Smooth muscle cell (in vitro differentiated cells): ENCODE results near the gene EGFL7. TPM values are rescaled to one million over a fixed set of nuclear protein-coding genes. Genes with fewer than 3 reads are reported as not detected.

Experiments used
- DNase-seq: peaks from one replicate; lab custom pipeline; 2025; ENCODE audit not compliant: unreplicated experiment; lab: John Stamatoyannopoulos, UW
- H2AFZ ChIP-seq: fragments of 200-600 bp; sonication (generic); 2 replicates; pipeline ENCODE4 v1.6.0; 2016; ENCODE audit warnings: antibody characterized with exemption, low read depth, mild to moderate bottlenecking
- H3F3A ChIP-seq: fragments of 200-600 bp; sonication (generic); 2 replicates; pipeline ENCODE4 v1.6.0; 2017; ENCODE audit warnings: antibody characterized with exemption, low read depth
- H3K27ac ChIP-seq: fragments of 200-600 bp; sonication (generic); 2 replicates; pipeline ENCODE4 v1.5.1; 2016; ENCODE audit warnings: low read depth, mild to moderate bottlenecking
- H3K27me3 ChIP-seq: fragments of 200-600 bp; sonication (generic); 2 replicates; pipeline ENCODE4 v1.6.1; 2016; ENCODE audit warnings: low read depth, mild to moderate bottlenecking
- H3K36me3 ChIP-seq: fragments of 200-600 bp; sonication (generic); 2 replicates; pipeline ENCODE4 v1.5.1; 2016; ENCODE audit warnings: low read depth
- H3K4me1 ChIP-seq: fragments of 200-600 bp; sonication (generic); 2 replicates; pipeline ENCODE4 v1.5.1; 2016; ENCODE audit warnings: low read depth
- H3K4me2 ChIP-seq: fragments of 200-600 bp; sonication (generic); 2 replicates; pipeline ENCODE4 v1.6.0; 2016; ENCODE audit warnings: mild to moderate bottlenecking
- H3K4me3 ChIP-seq: fragments of 200-600 bp; sonication (generic); 2 replicates; pipeline ENCODE4 v1.5.1; 2016; ENCODE audit warnings: mild to moderate bottlenecking
- H3K79me2 ChIP-seq: fragments of 200-600 bp; sonication (generic); 2 replicates; pipeline ENCODE4 v1.6.0; 2016; ENCODE audit warnings: low read depth, mild to moderate bottlenecking
- H3K9ac ChIP-seq: fragments of 200-600 bp; sonication (generic); 2 replicates; pipeline ENCODE4 v1.6.0; 2016; ENCODE audit warnings: low read depth
- H3K9me3 ChIP-seq: fragments of 200-600 bp; sonication (generic); replicated peaks from 2 replicates; pipeline ENCODE4 v1.5.1; 2016; ENCODE audit warnings: low read depth
- H4K20me1 ChIP-seq: fragments of 200-600 bp; sonication (generic); 2 replicates; pipeline ENCODE4 v1.6.0; 2016; ENCODE audit warnings: low read depth
- WGBS: methylation state at CpG from one replicate; pipeline ENCODE4 v1.1.7; 2016; ENCODE audit warnings: low lambda C conversion rate; 5-methylcytosine and 5-hydroxymethylcytosine counted together
- polyA plus RNA-seq: library from polyadenylated mRNA; unstranded; fragments of >200 nt; fragmentation: Nextera tagmentation; extraction: Ambion mirVana; gene quantifications from 2 replicates; pipeline ENCODE4 v1.2.1, GENCODE V29; 2016
- total RNA-seq: library from RNA; depleted of rRNA; stranded (reverse); fragments of >200 nt; gene quantifications from 2 replicates; pipeline ENCODE4 v1.2.3, GENCODE V29; 2014
- TF ChIP-seq, protein P1 (sequence below): fragments of 200-600 bp; sonication (generic); IDR thresholded peaks from 2 replicates; pipeline ENCODE4 v1.5.1; 2017; ENCODE audit warnings: borderline replicate concordance, mild to moderate bottlenecking, antibody characterized with exemption; ENCODE audit not compliant: insufficient read depth, poor library complexity, severe bottlenecking

Gene EGFL7
- total and polyA plus RNA-seq, 2 experiments from 2014 or later: 61.8 to 239 TPM

DNA sequence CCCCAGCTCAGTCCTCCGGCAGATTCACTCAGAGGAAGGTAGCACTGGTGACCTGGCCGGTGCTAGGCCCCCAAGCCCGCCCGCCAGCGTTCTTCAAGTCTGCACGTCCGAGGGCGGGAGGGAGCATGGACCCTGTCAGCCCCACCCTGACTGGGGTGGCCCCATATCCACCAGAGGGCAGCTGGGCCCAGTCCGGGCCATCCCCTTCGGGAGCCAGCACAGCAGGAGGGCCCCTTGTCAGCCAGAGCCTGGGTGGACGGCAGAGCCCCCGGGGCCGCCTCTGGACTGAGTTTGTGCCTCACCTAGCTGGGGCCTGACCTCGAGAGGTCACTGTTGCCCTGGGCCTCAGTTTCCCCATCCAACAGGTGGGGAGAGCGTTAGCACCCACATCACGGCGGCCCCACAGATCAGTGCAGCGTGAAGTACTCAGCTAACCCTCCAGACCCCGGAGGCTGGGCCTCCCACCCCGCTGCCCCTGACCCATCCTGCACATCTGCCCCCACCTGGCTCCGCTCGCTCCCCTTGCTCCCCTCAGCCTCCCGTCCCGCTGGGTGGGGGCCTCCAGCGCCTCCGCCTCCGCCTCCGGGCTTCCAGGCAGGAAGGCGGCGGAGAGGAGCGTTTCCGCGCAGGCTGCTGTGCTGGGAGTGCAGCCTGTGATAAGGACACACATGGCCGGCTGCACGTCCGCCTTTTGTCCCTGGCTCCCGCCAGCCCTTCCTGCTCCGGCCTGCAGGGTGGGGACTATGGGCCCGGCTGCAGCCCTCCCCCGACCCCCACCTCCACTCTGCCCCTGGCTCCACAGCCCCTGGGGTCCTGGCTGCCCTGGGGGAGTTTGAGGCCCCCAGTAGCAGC is 16.6 kb upstream of the EGFL7 start:
- Histone ChIP-seq H2AFZ (peak overlapping the region; percentile 59), H3K36me3 (no peaks in the 10 kb centered on the region), H3K9me3 (no peaks in the 10 kb centered on the region), H3K4me3 (no peak overlapping the region), H3K4me1 (peaks cover 6% of the 10 kb centered on the region), H3F3A (no peaks in the 10 kb centered on the region), H3K27me3 (no peaks in the 10 kb centered on the region), H4K20me1 (no peaks in the 10 kb centered on the region), H3K9ac (no peak overlapping the region), H3K79me2 (no peaks in the 10 kb centered on the region), H3K4me2 (peak overlapping the region; percentile 68), H3K27ac (no peak overlapping the region)
- TF ChIP-seq, protein P1, sequence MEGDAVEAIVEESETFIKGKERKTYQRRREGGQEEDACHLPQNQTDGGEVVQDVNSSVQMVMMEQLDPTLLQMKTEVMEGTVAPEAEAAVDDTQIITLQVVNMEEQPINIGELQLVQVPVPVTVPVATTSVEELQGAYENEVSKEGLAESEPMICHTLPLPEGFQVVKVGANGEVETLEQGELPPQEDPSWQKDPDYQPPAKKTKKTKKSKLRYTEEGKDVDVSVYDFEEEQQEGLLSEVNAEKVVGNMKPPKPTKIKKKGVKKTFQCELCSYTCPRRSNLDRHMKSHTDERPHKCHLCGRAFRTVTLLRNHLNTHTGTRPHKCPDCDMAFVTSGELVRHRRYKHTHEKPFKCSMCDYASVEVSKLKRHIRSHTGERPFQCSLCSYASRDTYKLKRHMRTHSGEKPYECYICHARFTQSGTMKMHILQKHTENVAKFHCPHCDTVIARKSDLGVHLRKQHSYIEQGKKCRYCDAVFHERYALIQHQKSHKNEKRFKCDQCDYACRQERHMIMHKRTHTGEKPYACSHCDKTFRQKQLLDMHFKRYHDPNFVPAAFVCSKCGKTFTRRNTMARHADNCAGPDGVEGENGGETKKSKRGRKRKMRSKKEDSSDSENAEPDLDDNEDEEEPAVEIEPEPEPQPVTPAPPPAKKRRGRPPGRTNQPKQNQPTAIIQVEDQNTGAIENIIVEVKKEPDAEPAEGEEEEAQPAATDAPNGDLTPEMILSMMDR: no peak
- DNase-seq: no peak
- WGBS: 70% methylated on average over 32 of the region's 40 CpGs

DNA sequence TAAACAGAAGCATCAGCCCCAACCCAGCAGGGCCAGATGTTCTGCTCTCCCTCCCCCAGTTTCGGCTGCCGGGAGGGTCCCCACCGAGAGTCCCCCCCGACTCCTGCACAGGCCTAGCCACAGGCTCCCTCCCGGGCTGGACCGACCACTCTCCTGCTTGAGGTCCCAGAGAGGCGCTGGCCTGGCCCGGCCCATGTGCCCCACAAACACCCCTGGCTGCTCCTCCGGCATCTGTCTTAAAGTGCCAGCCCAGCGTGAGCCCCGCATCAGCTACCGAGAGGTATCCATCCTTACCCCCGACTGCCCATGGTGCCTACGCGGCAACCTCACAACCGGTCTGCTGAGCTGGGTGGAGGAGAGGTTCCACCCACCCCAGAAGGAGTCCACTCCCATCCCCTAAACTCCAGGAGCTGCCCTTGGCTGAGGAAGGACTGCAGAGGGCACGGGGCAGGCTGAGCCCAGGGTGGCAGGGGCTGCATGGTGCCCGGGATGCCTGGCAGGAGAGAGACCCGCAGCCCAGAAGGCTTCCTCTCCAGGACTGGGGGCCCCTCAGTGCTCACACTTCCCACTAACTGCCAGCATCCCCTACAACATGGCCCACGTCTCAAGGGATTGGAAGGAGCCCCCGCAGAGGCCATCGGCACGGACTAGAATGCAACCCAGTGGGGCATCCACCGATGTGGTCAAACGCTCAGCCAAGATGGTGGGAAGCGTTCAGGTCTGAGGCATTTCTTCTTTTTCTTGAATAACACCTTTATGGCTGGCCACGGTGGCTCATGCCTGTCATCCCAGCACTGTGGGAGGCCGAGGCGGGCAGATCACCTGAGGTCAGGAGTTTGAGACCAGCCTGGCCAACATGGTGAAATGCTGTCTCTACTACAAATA is 15.6 kb upstream of the EGFL7 start:
- no peak for DNase-seq
- H3K36me3 ChIP-seq: no peaks in the 10 kb centered on the region
- no peak overlapping the region for H3K27ac ChIP-seq
- peak overlapping the region; percentile 68 for H3K4me2 ChIP-seq
- 92% methylated on average over 29 of the region's 29 CpGs for WGBS
- H2AFZ ChIP-seq: peak overlapping the region; percentile 59
- no peaks in the 10 kb centered on the region for H3K79me2 ChIP-seq
- TF ChIP-seq, protein P1: no peak
- peaks cover 6% of the 10 kb centered on the region for H3K4me1 ChIP-seq
- H3K9ac ChIP-seq: no peak overlapping the region
- H3K9me3 ChIP-seq: no peaks in the 10 kb centered on the region
- no peaks in the 10 kb centered on the region for H4K20me1 ChIP-seq
- H3K27me3 ChIP-seq: no peaks in the 10 kb centered on the region
- H3K4me3 ChIP-seq: no peak overlapping the region
- no peaks in the 10 kb centered on the region for H3F3A ChIP-seq

- Histone ChIP-seq H3K9ac (no peak overlapping the region), H3K79me2 (no peaks in the 10 kb centered on the region), H3K9me3 (no peaks in the 10 kb centered on the region), H3K4me1 (peaks cover 6% of the 10 kb centered on the region), H3K36me3 (no peaks in the 10 kb centered on the region), H3K27me3 (no peaks in the 10 kb centered on the region), H3F3A (no peaks in the 10 kb centered on the region), H2AFZ (peak overlapping the region; percentile 7), H4K20me1 (no peaks in the 10 kb centered on the region), H3K4me3 (no peak overlapping the region), H3K4me2 (no peak overlapping the region), H3K27ac (no peak overlapping the region)
- WGBS: 89% methylated on average over 16 of the region's 16 CpGs
- TF ChIP-seq, protein P1: no peak
- no peak for DNase-seq
These were observed 14.0 kb upstream of the EGFL7 start for GRCh38 chr9:136648751-136649150.
